Measurements from ENCODE around the gene AGL.
"Not testable (repeated sequence)": the region's sequence is repeated elsewhere in the genome, so short reads cannot be mapped to it uniquely, and the experiment has no call there.

The AGL gene

DNA sequence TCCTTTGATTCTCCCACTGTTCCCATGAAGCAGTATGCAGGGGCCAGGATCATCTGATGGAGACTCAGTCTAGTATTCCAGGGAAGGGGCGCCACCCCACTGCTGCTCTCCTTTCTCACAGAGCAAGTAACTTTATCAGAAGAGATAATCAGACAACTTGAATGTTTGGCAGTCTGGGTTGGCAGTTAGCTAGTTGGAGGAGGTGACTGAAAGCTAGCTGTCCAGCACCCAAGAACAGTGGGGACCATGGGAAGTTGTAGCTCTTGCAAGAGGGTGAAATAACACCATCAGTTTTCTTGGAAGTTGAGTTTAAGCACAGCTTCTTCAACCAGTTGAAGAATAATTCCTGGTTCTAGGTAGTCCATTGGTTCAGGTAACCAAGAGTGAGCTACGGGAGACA, 22.2 kb upstream of the AGL start:
- no peaks in the 10 kb centered on the region for H3K27me3 ChIP-seq (ENCODE audit: insufficient read depth, low read length, poor library complexity, severe bottlenecking)

GRCh38 chr1:99829269-99829668, 20.9 kb upstream of the AGL start:
- Histone ChIP-seq H3K4me2 (ENCODE audit: low read depth, low read length, poor library complexity, severe bottlenecking) (no peak overlapping the region), H3K79me2 (ENCODE audit: insufficient read depth, low read length) (no peaks in the 10 kb centered on the region), H2AFZ (ENCODE audit: low read length) (no peak overlapping the region), H3K9me3 (ENCODE audit: insufficient read depth, low read depth, low read length) (0 out of 2 replicates have a peak, but pooled peaks cover 3% of the 10 kb centered on the region), H3K36me3 (ENCODE audit: insufficient read depth, low read length) (no peaks in the 10 kb centered on the region), H3K4me3 (ENCODE audit: low read length, poor library complexity, severe bottlenecking) (no peak overlapping the region), H3K9me2 (replicated peaks; ENCODE audit: low read depth, low read length) (no peaks in the 10 kb centered on the region), H3F3A (ENCODE audit: low read depth) (no peaks in the 10 kb centered on the region), H3K27me3 (ENCODE audit: insufficient read depth, low read length, poor library complexity, severe bottlenecking) (no peaks in the 10 kb centered on the region), H3K4me1 (ENCODE audit: insufficient read depth, low read length, poor library complexity, severe bottlenecking) (no peaks in the 10 kb centered on the region), H3K9ac (ENCODE audit: low read depth, low read length, poor library complexity, severe bottlenecking) (no peak overlapping the region), H4K20me1 (ENCODE audit: insufficient read depth, low read length, poor library complexity, severe bottlenecking) (no peaks in the 10 kb centered on the region)
- TF ChIP-seq CTCF (conservative IDR thresholded peaks at IDR 0.05; ENCODE audit: low read length) = no peak
- no peak for TF ChIP-seq EZH2phosphoT487 (IDR thresholded peaks at IDR 0.05; ENCODE audit: borderline replicate concordance)

More for the DNA sequence above, 22.2 kb upstream of the AGL start:
- Histone ChIP-seq H3K36me3 (ENCODE audit: insufficient read depth, low read length) (no peaks in the 10 kb centered on the region), H3K9me3 (ENCODE audit: insufficient read depth, low read depth, low read length) (0 out of 2 replicates have a peak, but pooled peaks cover 3% of the 10 kb centered on the region), H4K20me1 (ENCODE audit: insufficient read depth, low read length, poor library complexity, severe bottlenecking) (no peaks in the 10 kb centered on the region), H3K4me2 (ENCODE audit: low read depth, low read length, poor library complexity, severe bottlenecking) (no peak overlapping the region), H3K9ac (ENCODE audit: low read depth, low read length, poor library complexity, severe bottlenecking) (no peak overlapping the region), H3K9me2 (replicated peaks; ENCODE audit: low read depth, low read length) (no peaks in the 10 kb centered on the region), H3F3A (ENCODE audit: low read depth) (no peaks in the 10 kb centered on the region), H2AFZ (ENCODE audit: low read length) (no peak overlapping the region), H3K4me3 (ENCODE audit: low read length, poor library complexity, severe bottlenecking) (no peak overlapping the region), H3K4me1 (ENCODE audit: insufficient read depth, low read length, poor library complexity, severe bottlenecking) (no peaks in the 10 kb centered on the region), H3K79me2 (ENCODE audit: insufficient read depth, low read length) (no peaks in the 10 kb centered on the region)
- no peak for TF ChIP-seq CTCF (conservative IDR thresholded peaks at IDR 0.05; ENCODE audit: low read length)
- no peak for TF ChIP-seq EZH2phosphoT487 (IDR thresholded peaks at IDR 0.05; ENCODE audit: borderline replicate concordance)

DNA sequence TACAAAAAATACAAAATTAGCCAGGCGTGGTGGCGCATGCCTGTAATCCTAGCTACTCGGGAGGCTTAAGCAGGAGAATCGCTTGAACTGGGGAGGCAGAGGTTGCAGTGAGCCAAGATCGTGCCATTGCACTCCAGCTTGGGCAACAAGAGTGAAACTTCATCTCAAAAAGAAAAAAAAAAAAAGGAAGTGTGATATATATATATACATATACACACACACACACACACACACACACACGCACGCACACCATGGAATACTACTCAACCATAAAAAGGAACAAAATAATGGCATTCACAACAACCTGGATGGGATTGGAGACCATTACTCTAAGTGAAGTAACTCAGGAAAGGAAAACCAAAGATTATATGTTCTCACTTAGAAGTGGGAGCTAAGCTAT, 16.2 kb upstream of the AGL start:
- H3K36me3 ChIP-seq (ENCODE audit: insufficient read depth, low read length); H3K79me2 ChIP-seq (ENCODE audit: insufficient read depth, low read length); H4K20me1 ChIP-seq (ENCODE audit: insufficient read depth, low read length, poor library complexity, severe bottlenecking); H3K9me2 ChIP-seq (replicated peaks; ENCODE audit: low read depth, low read length); H3K4me1 ChIP-seq (ENCODE audit: insufficient read depth, low read length, poor library complexity, severe bottlenecking); H3K9me3 ChIP-seq (ENCODE audit: insufficient read depth, low read depth, low read length); H3K4me3 ChIP-seq (ENCODE audit: low read length, poor library complexity, severe bottlenecking); H3F3A ChIP-seq (ENCODE audit: low read depth); H3K27me3 ChIP-seq (ENCODE audit: insufficient read depth, low read length, poor library complexity, severe bottlenecking); H2AFZ ChIP-seq (ENCODE audit: low read length); H3K9ac ChIP-seq (ENCODE audit: low read depth, low read length, poor library complexity, severe bottlenecking); H3K4me2 ChIP-seq (ENCODE audit: low read depth, low read length, poor library complexity, severe bottlenecking): not testable (repeated sequence)

DNA sequence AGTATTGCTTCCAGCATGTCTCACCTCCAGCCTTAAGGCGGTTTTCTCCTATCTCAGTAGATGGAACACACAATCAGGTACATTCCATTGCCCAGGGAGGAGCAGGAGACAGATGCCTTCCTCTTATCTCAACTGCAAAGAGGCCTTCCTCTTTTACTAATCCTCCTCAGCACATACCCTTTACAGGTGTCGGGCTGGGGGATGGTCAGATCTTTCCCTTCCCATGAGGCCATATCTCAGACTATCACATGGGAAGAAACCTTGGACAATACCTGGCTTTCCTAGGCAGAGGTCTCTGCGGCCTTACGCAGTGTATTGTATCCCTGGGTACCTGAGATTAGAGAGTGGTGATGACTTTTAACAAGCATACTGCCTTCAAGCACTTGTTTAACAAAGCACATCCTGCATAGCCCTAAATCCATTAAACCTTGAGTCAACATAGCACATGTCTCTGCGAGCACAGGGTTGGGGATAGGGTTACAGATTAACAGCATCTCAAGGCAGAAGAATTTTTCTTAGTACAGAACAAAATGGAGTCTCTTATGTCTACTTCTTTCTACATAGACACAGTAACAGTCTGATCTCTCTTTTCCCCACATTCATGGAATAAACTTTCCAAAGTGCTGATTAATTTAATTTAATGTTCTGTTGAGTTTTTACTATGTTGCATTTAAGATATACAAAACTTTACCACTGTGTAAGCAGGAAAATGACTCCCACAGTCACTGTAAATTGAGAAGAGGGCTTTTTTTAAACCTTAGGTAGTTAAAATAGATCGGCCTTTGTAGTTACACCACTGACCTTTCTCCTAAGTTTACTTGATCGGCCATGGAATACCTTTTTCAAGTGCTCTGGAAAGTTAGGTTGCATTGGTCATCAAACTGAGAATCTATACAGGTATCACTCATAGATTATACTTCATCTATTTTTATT, 13.7 kb upstream of the AGL start:
- not testable (repeated sequence) for H2AFZ ChIP-seq (ENCODE audit: low read length)

GRCh38 chr1:99840353-99840752, 9.8 kb upstream of the AGL start:
- not testable (repeated sequence) for H3K27me3 ChIP-seq (ENCODE audit: insufficient read depth, low read length, poor library complexity, severe bottlenecking); H2AFZ ChIP-seq (ENCODE audit: low read length); H4K20me1 ChIP-seq (ENCODE audit: insufficient read depth, low read length, poor library complexity, severe bottlenecking); H3K9ac ChIP-seq (ENCODE audit: low read depth, low read length, poor library complexity, severe bottlenecking); H3F3A ChIP-seq (ENCODE audit: low read depth); H3K79me2 ChIP-seq (ENCODE audit: insufficient read depth, low read length); H3K36me3 ChIP-seq (ENCODE audit: insufficient read depth, low read length); H3K4me1 ChIP-seq (ENCODE audit: insufficient read depth, low read length, poor library complexity, severe bottlenecking); H3K9me2 ChIP-seq (replicated peaks; ENCODE audit: low read depth, low read length); H3K4me3 ChIP-seq (ENCODE audit: low read length, poor library complexity, severe bottlenecking); H3K4me2 ChIP-seq (ENCODE audit: low read depth, low read length, poor library complexity, severe bottlenecking)
- peaks cover 11% of the 10 kb centered on the region; the same call in 1 of the 2 replicates for H3K9me3 ChIP-seq (ENCODE audit: insufficient read depth, low read depth, low read length)

More for the DNA sequence above, 13.7 kb upstream of the AGL start:
- H3K9me2 ChIP-seq (replicated peaks; ENCODE audit: low read depth, low read length); H3K27me3 ChIP-seq (ENCODE audit: insufficient read depth, low read length, poor library complexity, severe bottlenecking); H3F3A ChIP-seq (ENCODE audit: low read depth); H3K4me3 ChIP-seq (ENCODE audit: low read length, poor library complexity, severe bottlenecking); H3K4me2 ChIP-seq (ENCODE audit: low read depth, low read length, poor library complexity, severe bottlenecking); H3K4me1 ChIP-seq (ENCODE audit: insufficient read depth, low read length, poor library complexity, severe bottlenecking); H3K9me3 ChIP-seq (ENCODE audit: insufficient read depth, low read depth, low read length); H3K36me3 ChIP-seq (ENCODE audit: insufficient read depth, low read length); H4K20me1 ChIP-seq (ENCODE audit: insufficient read depth, low read length, poor library complexity, severe bottlenecking); H3K79me2 ChIP-seq (ENCODE audit: insufficient read depth, low read length); H3K9ac ChIP-seq (ENCODE audit: low read depth, low read length, poor library complexity, severe bottlenecking): not testable (repeated sequence)

All from Loucy (cell line).